Right lobe of liver (tissue), 6 donors: ENCODE results near the gene CDH4. TPM values are rescaled to one million over a fixed set of nuclear protein-coding genes. Genes with fewer than 3 reads are reported as not detected.

Experiments used
- ATAC-seq, 4 donors: fragments of 200-7000 bp; cut with Tn5 transposase; one replicate each; pipeline ENCODE4 v1.9.1; 2020; ENCODE audit warnings: mild to moderate bottlenecking in 4 of 4, moderate library complexity in 4 of 4
- DNase-seq, 3 donors: peaks; one replicate each; pipeline ENCODE4 v3.0.0-alpha.2; 2020
- H3K27ac ChIP-seq, 3 donors: fragments of 200-600 bp; one replicate each; pipeline ENCODE4 v1.8.0; 2022
- H3K27me3 ChIP-seq, 2 donors: fragments of 200-600 bp; one replicate each; pipeline ENCODE4 v1.8.0; 2022
- H3K36me3 ChIP-seq, 4 donors: fragments of 200-600 bp; sonication (generic) in 1 of 4; one replicate each; pipeline versions ENCODE4 v1.5.1 to v1.8.0; 2017 to 2022; ENCODE audit warnings: control low read depth in 1 of 4
- H3K4me1 ChIP-seq, 4 donors: fragments of 200-600 bp; sonication (generic) in 1 of 4; one replicate each; pipeline versions ENCODE4 v1.5.1 to v1.8.0; 2017 to 2022; ENCODE audit warnings: control low read depth in 1 of 4
- H3K4me3 ChIP-seq, 3 donors: fragments of 200-600 bp; one replicate each; pipeline ENCODE4 v1.8.0; 2022
- H3K9me3 ChIP-seq, 4 donors: fragments of 200-600 bp; sonication (generic) in 1 of 4; one replicate each; pipeline versions ENCODE4 v1.5.1 to v1.8.0; 2017 to 2022; ENCODE audit warnings: control low read depth in 1 of 4
- POLR2A ChIP-seq: fragments of 450-650 bp; IDR thresholded peaks from one replicate; pipeline ENCODE4 v1.6.1; 2017; ENCODE audit warnings: antibody characterized with exemption, mild to moderate bottlenecking
- WGBS: methylation state at CpG from one replicate; pipeline ENCODE4 v1.1.6; 2018; ENCODE audit warnings: low coverage, low lambda C conversion rate; ENCODE audit not compliant: insufficient coverage; ENCODE audit errors: missing lambda C conversion rate; 5-methylcytosine and 5-hydroxymethylcytosine counted together
- intact Hi-C, 2 donors: fragments of 100-400 bp; cut with DNase I; formaldehyde crosslinking; loops; one replicate each; pipeline versions ENCODE4 v1.11.2 to v1.14.1; 2022
- total RNA-seq, 6 experiments: library from RNA; depleted of rRNA in 2 of 6; stranded (reverse); fragments of >200 nt in 2 of 6; fragmentation: NEBNext Ultra II Directional in 3 of 6; extraction: Animal tissue kit (Norgen Biotek cat#: 25700) in 3 of 6; gene quantifications; one replicate each; pipeline versions ENCODE4 v1.1.0 to v1.2.4, GENCODE V29; 2016 to 2023
- TF ChIP-seq, protein P1 (sequence below), 4 donors: fragments of 200-600 bp in 3 of 4; fragments of 450-650 bp in 1 of 4; IDR thresholded peaks; one replicate each; pipeline versions ENCODE4 v1.5.1 to v1.8.0; 2016 to 2022; ENCODE audit warnings: antibody characterized with exemption in 4 of 4, mild to moderate bottlenecking in 2 of 4
- donor health status: DM: no; HTN: yes; CAD: no.
- donor health status: DM: no; HTN: no; CAD: no.
- donor health status: DM: no; HTN: no; CAD: no.
- donor health status: DM: no; HTN: yes; CAD: no.
- donor health status: DM: no; HTN: yes; CAD: no.

CDH4 gene
- total RNA-seq, 6 experiments from 2014 or later = 0.02 to 0.14 (median 0.09) TPM; not detected in 3

DNA sequence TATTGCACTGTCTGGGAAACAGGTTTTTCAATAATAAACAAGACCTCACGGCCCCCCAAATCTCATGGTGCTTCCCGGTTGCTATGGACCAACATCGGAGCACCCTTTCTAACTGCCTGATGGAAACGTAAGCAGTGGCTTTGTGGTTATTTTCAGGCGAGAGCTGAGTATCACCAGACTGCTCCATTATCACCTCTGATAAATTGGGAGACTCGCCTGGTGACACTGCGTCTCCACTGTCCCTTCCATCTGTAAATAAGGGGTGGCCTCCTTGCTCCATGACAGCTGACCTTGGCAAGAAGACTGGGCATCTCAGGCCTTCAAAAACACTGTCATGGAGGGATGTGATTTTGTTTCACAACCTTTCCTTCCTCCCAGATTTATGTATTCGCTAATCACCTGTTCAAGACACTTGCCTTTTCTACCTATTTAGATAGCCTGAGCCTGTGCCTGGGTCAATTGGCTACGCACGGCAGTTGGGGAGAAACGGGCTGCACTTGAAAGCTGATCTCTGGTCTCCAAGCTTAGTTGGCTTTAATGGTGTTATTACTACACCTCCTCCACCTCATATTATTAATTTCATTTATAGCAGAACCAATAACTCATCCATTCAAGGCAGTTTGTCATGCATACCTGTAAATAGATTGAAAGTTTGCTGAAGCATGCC is 17.7 kb upstream of the CDH4 start:
- intact Hi-C loops = no loop called here
- no peaks in the 10 kb centered on the region for H3K9me3 ChIP-seq
- H3K36me3 ChIP-seq = no peaks in the 10 kb centered on the region
- no peak overlapping the region for H3K27ac ChIP-seq
- DNase-seq (no peak), ATAC-seq (no peak)
- H3K4me1 ChIP-seq = no peaks in the 10 kb centered on the region
- no peak for TF ChIP-seq POLR2A
- TF ChIP-seq, protein P1, sequence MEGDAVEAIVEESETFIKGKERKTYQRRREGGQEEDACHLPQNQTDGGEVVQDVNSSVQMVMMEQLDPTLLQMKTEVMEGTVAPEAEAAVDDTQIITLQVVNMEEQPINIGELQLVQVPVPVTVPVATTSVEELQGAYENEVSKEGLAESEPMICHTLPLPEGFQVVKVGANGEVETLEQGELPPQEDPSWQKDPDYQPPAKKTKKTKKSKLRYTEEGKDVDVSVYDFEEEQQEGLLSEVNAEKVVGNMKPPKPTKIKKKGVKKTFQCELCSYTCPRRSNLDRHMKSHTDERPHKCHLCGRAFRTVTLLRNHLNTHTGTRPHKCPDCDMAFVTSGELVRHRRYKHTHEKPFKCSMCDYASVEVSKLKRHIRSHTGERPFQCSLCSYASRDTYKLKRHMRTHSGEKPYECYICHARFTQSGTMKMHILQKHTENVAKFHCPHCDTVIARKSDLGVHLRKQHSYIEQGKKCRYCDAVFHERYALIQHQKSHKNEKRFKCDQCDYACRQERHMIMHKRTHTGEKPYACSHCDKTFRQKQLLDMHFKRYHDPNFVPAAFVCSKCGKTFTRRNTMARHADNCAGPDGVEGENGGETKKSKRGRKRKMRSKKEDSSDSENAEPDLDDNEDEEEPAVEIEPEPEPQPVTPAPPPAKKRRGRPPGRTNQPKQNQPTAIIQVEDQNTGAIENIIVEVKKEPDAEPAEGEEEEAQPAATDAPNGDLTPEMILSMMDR (IDR thresholded peaks at IDR 0.05) = no peak
- WGBS = 56% methylated on average over 11 of the region's 11 CpGs
- no peaks in the 10 kb centered on the region for H3K27me3 ChIP-seq
- no peak overlapping the region for H3K4me3 ChIP-seq

DNA sequence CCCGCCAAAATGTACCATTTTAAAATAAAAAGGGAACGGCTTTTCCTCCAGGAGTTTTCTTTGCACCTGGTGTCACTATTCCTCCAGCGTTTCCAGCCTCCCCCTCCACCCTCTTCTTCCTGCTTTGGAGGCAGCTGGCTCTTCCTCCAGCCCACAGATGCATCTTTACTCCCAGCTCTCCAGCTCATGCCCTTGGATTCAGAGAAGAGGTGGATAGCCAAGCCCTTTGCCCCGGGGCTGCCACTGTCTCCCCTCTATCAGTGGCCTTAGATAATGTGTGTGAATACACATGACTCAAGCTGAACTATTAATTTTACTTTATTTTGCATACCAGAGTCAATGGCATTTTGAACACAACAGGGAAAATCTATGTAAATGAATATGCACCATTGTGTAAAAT is 15.3 kb upstream of the CDH4 start:
- no peaks in the 10 kb centered on the region for H3K9me3 ChIP-seq
- no peak overlapping the region for H3K4me3 ChIP-seq
- intact Hi-C loops = no loop called here
- TF ChIP-seq, protein P1 (IDR thresholded peaks at IDR 0.05) = no peak
- TF ChIP-seq POLR2A = no peak
- H3K4me1 ChIP-seq = no peaks in the 10 kb centered on the region
- no peaks in the 10 kb centered on the region for H3K36me3 ChIP-seq
- no peaks in the 10 kb centered on the region for H3K27me3 ChIP-seq
- H3K27ac ChIP-seq = no peak overlapping the region
- ATAC-seq (no peak), DNase-seq (no peak)
- WGBS = 37% methylated on average over 4 of the region's 4 CpGs

DNA sequence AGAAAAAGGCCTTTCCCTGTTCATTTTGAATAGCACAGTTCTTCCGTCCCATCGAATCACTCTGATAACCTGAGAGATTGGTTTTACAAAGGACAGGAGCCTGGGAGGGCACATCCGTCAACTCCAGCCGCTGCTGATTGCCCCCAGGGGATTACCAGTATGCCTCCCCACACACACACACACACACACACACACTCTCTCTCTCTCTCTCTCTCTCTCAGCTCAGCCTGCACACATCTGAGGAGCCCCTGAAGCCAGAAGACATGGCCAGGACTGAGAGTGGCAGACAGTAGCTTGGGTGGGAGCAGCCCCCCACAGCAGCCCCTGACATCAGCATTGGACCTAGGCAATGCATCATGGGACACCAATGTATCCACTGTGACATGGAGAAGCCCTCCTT is 13.2 kb upstream of the CDH4 start:
- Histone ChIP-seq H3K36me3 (no peaks in the 10 kb centered on the region), H3K4me1 (no peaks in the 10 kb centered on the region), H3K4me3 (no peak overlapping the region), H3K27me3 (no peaks in the 10 kb centered on the region), H3K27ac (no peak overlapping the region), H3K9me3 (no peaks in the 10 kb centered on the region)
- 26% methylated on average over 3 of the region's 4 CpGs for WGBS
- ATAC-seq = no peak
- no peak for DNase-seq
- TF ChIP-seq, protein P1 (IDR thresholded peaks at IDR 0.05) = no peak
- TF ChIP-seq POLR2A = no peak
- intact Hi-C loops = no loop called here

DNA sequence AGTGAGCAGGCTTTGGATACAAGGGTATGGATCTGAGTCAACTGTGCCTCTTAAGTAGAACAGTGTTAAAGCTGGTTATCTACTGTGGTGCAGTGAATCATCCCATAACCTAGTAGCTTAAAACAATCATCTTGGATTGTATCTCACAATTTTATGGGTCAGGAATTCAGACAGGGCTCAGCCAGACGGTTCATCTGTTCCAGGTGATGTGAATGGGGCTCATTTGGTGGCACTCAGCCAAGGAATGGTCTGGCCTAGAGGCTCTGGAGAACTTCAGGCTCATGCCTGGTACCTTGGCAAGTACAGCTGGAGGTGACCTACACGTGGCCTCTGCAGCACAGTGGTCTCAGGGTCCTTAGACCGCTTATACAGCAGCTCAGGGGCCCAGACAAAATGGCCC is 11.2 kb upstream of the CDH4 start:
- Histone ChIP-seq H3K4me1 (no peaks in the 10 kb centered on the region), H3K4me3 (no peak overlapping the region), H3K27me3 (no peaks in the 10 kb centered on the region), H3K9me3 (no peaks in the 10 kb centered on the region), H3K36me3 (no peaks in the 10 kb centered on the region), H3K27ac (no peak overlapping the region)
- DNase-seq = no peak
- TF ChIP-seq POLR2A = no peak
- TF ChIP-seq, protein P1 (IDR thresholded peaks at IDR 0.05) = no peak
- intact Hi-C loops = no loop called here
- no peak for ATAC-seq
- 34% methylated on average over 3 of the region's 3 CpGs for WGBS
